ENCODE data around the gene MPRIP. TPM values are rescaled to one million over a fixed set of nuclear protein-coding genes. Genes with fewer than 3 reads are reported as not detected.

Gene MPRIP
- polyA plus RNA-seq, 1 of the 3 experiments (the other 2 are of a cell fraction): 64.4 TPM

DNA sequence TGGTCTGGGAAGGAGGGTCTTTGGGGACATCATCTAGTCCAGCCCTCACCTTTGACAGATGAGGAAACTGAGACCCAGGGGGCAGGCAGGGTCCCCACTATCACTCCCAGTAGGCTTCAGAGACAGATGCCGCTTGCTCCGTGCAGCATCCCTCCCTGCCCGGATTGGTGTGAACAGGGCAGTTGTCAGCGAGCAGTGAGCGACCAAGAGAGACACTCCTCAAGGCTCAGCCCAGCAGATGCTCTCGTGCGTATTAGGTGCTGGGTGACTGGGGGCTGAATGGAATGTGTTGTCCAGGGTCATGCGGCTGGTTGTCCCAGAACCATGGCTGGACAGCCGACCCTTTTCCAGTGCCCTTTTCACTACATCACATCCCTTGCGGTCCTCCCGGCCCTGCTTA is 49.0 kb downstream of the MPRIP start:
- Histone ChIP-seq H3F3A (replicated peaks; ENCODE audit: insufficient read depth) (peaks cover 4% of the 10 kb centered on the region), H3K4me3 (ENCODE audit: low read depth in 2 of 2, low read length in 1 of 2) (no peak overlapping the region), H3K27me3 (ENCODE audit: insufficient read depth) (no peaks in the 10 kb centered on the region), H3K4me2 (no peak overlapping the region), H3K9me2 (no peaks in the 10 kb centered on the region), H4K20me1 (ENCODE audit: insufficient read depth) (peaks cover 95% of the 10 kb centered on the region), H3K79me2 (ENCODE audit: insufficient read depth) (peaks cover 96% of the 10 kb centered on the region), H3K9ac (no peak overlapping the region), H3K27ac (ENCODE audit: low read depth in 2 of 2, low read length in 1 of 2) (no peak overlapping the region), H3K4me1 (ENCODE audit: control insufficient read depth in 1 of 2, insufficient read depth in 2 of 2, low read depth in 1 of 2, low read length in 1 of 2) (peaks cover 0 to 6% of the 10 kb centered on the region in 2 experiments; a peak in 1 of 4 replicates), H3K9me3 (no peaks in the 10 kb centered on the region), H2AFZ (ENCODE audit: low read depth) (no peak overlapping the region), H3K36me3 (replicated peaks in 1 of 2; ENCODE audit: control insufficient read depth in 1 of 2, insufficient read depth in 2 of 2, low read length in 1 of 2) (peaks cover 5 to 21% of the 10 kb centered on the region in 2 experiments)
- TF ChIP-seq FOXJ3 (CRISPR knock-in tag; IDR thresholded peaks at IDR 0.05) (no peak), EZH2phosphoT487 (IDR thresholded peaks at IDR 0.05; ENCODE audit: borderline replicate concordance, low read depth) (no peak), RXRA (IDR thresholded peaks at IDR 0.05; ENCODE audit: borderline replicate concordance, low read depth) (no peak), JUND (IDR thresholded peaks at IDR 0.05) (no peak), FOXM1 (IDR thresholded peaks at IDR 0.05; ENCODE audit: low read depth) (no peak), TAF1 (IDR thresholded peaks at IDR 0.05; ENCODE audit: borderline replicate concordance, low read depth, low read length) (no peak), SMC3 (IDR thresholded peaks at IDR 0.05; ENCODE audit: low read depth, low read length) (no peak), EP300 (IDR thresholded peaks at IDR 0.05; ENCODE audit: borderline replicate concordance in 1 of 2, low read depth in 1 of 2, low read length in 1 of 2) (no peak), ELF1 (IDR thresholded peaks at IDR 0.05) (no peak), RFX5 (IDR thresholded peaks at IDR 0.05; ENCODE audit: low read length) (no peak), POLR2AphosphoS5 (IDR thresholded peaks at IDR 0.05; ENCODE audit: low read depth, low read length) (no peak), YY1 (IDR thresholded peaks at IDR 0.05; ENCODE audit: low read depth) (no peak), FOSL2 (IDR thresholded peaks at IDR 0.05; ENCODE audit: borderline replicate concordance, low read depth) (no peak), GABPA (IDR thresholded peaks at IDR 0.05; ENCODE audit: low read depth) (no peak), RCOR1 (IDR thresholded peaks at IDR 0.05; ENCODE audit: low read length) (no peak)
- TF ChIP-seq, protein P1, sequence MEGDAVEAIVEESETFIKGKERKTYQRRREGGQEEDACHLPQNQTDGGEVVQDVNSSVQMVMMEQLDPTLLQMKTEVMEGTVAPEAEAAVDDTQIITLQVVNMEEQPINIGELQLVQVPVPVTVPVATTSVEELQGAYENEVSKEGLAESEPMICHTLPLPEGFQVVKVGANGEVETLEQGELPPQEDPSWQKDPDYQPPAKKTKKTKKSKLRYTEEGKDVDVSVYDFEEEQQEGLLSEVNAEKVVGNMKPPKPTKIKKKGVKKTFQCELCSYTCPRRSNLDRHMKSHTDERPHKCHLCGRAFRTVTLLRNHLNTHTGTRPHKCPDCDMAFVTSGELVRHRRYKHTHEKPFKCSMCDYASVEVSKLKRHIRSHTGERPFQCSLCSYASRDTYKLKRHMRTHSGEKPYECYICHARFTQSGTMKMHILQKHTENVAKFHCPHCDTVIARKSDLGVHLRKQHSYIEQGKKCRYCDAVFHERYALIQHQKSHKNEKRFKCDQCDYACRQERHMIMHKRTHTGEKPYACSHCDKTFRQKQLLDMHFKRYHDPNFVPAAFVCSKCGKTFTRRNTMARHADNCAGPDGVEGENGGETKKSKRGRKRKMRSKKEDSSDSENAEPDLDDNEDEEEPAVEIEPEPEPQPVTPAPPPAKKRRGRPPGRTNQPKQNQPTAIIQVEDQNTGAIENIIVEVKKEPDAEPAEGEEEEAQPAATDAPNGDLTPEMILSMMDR (IDR thresholded peaks at IDR 0.05): no peak
- TF ChIP-seq, protein P2, sequence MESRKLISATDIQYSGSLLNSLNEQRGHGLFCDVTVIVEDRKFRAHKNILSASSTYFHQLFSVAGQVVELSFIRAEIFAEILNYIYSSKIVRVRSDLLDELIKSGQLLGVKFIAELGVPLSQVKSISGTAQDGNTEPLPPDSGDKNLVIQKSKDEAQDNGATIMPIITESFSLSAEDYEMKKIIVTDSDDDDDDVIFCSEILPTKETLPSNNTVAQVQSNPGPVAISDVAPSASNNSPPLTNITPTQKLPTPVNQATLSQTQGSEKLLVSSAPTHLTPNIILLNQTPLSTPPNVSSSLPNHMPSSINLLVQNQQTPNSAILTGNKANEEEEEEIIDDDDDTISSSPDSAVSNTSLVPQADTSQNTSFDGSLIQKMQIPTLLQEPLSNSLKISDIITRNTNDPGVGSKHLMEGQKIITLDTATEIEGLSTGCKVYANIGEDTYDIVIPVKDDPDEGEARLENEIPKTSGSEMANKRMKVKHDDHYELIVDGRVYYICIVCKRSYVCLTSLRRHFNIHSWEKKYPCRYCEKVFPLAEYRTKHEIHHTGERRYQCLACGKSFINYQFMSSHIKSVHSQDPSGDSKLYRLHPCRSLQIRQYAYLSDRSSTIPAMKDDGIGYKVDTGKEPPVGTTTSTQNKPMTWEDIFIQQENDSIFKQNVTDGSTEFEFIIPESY (IDR thresholded peaks at IDR 0.05; ENCODE audit: borderline replicate concordance, low read depth): no peak
- TF ChIP-seq, protein P3, sequence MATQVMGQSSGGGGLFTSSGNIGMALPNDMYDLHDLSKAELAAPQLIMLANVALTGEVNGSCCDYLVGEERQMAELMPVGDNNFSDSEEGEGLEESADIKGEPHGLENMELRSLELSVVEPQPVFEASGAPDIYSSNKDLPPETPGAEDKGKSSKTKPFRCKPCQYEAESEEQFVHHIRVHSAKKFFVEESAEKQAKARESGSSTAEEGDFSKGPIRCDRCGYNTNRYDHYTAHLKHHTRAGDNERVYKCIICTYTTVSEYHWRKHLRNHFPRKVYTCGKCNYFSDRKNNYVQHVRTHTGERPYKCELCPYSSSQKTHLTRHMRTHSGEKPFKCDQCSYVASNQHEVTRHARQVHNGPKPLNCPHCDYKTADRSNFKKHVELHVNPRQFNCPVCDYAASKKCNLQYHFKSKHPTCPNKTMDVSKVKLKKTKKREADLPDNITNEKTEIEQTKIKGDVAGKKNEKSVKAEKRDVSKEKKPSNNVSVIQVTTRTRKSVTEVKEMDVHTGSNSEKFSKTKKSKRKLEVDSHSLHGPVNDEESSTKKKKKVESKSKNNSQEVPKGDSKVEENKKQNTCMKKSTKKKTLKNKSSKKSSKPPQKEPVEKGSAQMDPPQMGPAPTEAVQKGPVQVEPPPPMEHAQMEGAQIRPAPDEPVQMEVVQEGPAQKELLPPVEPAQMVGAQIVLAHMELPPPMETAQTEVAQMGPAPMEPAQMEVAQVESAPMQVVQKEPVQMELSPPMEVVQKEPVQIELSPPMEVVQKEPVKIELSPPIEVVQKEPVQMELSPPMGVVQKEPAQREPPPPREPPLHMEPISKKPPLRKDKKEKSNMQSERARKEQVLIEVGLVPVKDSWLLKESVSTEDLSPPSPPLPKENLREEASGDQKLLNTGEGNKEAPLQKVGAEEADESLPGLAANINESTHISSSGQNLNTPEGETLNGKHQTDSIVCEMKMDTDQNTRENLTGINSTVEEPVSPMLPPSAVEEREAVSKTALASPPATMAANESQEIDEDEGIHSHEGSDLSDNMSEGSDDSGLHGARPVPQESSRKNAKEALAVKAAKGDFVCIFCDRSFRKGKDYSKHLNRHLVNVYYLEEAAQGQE (IDR thresholded peaks at IDR 0.05; ENCODE audit: low read depth, low read length): no peak
- TF ChIP-seq, protein P4, sequence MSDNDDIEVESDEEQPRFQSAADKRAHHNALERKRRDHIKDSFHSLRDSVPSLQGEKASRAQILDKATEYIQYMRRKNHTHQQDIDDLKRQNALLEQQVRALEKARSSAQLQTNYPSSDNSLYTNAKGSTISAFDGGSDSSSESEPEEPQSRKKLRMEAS (IDR thresholded peaks at IDR 0.05; ENCODE audit: low read depth): no peak
- TF ChIP-seq, protein P5, sequence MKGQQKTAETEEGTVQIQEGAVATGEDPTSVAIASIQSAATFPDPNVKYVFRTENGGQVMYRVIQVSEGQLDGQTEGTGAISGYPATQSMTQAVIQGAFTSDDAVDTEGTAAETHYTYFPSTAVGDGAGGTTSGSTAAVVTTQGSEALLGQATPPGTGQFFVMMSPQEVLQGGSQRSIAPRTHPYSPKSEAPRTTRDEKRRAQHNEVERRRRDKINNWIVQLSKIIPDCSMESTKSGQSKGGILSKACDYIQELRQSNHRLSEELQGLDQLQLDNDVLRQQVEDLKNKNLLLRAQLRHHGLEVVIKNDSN (IDR thresholded peaks at IDR 0.05; ENCODE audit: borderline replicate concordance, low read depth): no peak
- WGBS (ENCODE audit: low lambda C conversion rate): 97% methylated on average over 6 of the region's 11 CpGs
- POLR2A ChIA-PET: no interaction called here
- no peak for DNase-seq
- CTCF ChIA-PET: interaction anchor here (0.6 to 1.5 kb wide), 2 partner anchors 11 to 185 kb away, joined by 3 read pairs; no protein-coding TSS in a partner anchor
